GM21717 (cell line): ENCODE data around the gene BTNL8.
"Not testable (repeated sequence)": the region's sequence is repeated elsewhere in the genome, so short reads cannot be mapped to it uniquely, and the experiment has no call there.

Source experiments
- ATAC-seq: cut with Tn5 transposase; IDR thresholded peaks from one replicate; pipeline ENCODE4 v1.9.1; 2021; ENCODE audit warnings: mild to moderate bottlenecking, moderate library complexity; ENCODE audit not compliant: unreplicated experiment

BTNL8 gene

DNA sequence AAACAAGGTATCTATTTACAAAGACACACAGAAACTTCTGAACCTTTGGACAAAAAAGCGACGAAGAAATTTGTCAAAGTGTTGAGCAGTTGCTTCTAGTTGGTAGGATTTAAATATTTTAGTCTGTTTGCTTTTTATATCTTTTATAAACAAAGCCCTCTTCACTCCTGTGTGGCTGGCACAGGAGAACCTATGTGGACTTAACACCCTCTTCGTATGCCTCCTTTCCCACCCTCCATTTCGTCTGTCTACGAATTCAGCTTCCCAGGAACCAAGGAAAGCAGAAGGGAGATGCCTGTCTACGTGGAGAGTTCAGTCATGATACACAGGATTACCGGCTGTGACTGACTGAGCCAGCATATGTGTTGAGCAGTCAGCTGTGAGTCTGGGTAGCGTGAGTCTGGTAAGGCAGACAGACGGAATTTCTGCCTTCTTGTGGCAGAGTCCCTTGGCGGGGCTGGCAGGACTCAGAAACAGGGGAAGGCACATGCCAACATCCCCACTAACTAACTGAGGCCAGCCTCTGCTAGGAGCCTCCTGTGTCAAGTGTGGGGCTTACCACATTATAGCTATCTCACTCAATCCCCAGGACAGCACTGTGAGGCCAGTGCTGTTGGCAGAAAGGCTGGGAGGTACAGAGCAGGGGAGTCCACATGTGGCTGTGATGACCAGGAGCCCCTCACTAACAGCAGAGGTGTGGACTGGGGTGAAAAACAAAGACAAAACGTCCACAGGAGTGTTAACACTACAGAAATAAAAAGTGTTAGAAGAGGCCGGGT, 24.0 kb upstream of the BTNL8 start:
- ATAC-seq: no peak

DNA sequence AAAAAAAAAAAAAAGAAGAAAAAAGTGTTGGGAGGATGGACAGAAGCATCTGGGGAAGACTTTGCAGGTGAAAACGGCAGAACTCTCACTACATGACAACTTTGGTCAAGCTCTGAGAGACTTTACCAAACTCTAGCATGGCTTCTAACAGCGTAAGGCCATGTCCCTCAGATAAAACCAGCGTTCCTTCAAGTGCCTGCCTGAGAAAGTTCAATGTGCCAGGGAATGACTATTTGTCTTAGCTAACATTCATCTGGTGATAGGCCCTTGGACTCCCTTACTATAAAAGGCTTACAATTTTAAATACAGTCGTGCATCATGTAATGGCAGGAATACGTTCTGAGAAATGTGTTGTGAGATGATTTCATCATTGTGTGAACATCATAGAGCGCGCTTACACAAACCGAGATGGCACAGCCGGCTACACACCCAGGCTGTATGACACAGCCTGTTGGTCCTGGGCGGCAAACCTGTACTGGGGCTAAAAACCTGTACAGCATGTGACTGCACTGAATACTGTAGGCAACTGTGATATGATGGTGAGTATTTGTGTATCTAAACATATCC, 23.0 kb upstream of the BTNL8 start:
- no peak for ATAC-seq

DNA sequence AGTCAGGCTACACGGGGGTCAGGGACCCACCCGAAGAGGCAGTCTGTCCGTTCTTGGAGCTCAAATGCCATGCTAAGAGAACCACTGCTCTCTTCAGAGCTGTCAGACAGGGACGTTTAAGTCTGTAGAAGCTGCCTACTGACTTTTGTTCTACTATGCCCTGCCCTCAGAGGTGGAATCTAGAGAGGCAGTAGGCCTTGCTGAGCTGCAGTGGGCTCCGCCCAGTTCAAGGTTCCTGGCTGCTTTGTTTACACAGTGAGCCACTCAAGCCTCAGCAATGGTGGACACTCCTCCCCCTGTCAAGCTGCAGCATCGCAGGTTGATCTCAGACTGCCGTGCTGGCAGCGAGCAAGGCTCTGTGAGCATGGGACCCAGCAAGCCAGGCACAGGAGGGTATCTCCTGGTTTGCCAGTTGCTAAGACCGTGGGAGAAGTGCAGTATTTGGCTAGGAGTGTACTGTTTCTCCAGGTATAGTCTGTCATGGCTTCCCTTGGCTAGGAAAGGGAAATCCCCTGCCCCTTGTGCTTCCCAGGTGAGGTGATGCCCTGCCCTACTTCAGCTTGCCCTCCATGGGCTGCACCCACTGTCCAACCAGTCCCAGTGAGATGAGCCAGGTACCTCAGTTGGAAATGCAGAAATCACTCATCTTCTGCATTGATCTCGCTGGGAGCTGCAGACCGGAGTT, 13.0 kb upstream of the BTNL8 start:
- ATAC-seq: not testable (repeated sequence)

DNA sequence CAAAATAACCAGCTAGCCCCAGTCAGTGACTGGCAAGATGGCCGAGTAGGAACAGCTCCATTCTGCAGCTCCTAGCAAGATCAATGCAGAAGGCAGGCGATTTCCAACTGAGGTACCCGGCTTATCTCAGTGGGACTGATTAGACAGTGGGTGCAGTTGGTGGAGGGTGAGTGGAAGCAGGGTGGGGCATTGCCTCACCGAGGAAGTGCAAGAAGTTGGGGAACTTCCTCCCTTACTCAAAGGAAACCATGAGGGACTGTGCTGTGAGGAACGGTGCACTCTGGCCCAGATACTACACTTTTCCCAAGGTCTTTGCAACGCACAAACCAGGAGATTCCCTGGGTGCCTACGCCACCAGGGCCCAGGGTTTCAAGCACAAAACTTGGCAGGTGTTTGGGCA, 9.6 kb upstream of the BTNL8 start:
- no peak for ATAC-seq

DNA sequence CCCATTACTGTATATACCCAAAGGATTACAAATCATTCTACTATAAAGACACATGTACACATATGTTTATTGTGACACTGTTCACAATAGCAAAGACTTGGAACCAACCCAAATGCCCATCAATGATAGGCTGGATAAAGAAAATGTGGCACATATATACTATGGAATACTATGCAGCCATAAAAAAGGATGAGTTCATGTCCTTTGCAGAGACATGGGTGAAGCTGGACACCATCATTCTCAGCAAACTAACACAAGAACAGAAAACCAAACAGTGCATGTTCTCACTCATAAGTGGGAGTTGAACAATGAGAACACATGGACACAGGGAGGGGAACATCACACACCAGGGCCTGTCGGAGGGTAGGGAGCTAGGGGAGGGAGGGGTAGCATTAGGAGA, 3.6 kb upstream of the BTNL8 start:
- not testable (repeated sequence) for ATAC-seq

DNA sequence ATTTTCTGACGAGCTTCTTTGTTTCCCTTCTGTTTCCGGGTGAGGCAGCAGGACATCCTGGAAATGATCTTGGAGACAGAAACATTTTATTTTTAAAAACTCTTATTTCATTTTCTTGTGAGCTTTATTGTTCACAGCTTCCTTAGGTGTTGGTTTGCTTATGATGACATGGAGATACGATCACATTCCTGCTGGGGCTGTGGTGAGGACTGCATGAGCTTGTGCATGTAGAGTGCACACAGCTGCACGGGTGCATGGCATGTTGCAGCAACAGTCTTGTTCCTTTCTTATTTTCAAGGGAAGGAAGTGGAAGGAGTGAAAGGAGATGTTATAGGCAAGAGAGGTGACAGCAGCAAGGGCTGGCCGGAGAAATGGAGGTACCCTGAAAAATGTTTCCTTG, 1.2 kb downstream of the BTNL8 start:
- no peak for ATAC-seq

DNA sequence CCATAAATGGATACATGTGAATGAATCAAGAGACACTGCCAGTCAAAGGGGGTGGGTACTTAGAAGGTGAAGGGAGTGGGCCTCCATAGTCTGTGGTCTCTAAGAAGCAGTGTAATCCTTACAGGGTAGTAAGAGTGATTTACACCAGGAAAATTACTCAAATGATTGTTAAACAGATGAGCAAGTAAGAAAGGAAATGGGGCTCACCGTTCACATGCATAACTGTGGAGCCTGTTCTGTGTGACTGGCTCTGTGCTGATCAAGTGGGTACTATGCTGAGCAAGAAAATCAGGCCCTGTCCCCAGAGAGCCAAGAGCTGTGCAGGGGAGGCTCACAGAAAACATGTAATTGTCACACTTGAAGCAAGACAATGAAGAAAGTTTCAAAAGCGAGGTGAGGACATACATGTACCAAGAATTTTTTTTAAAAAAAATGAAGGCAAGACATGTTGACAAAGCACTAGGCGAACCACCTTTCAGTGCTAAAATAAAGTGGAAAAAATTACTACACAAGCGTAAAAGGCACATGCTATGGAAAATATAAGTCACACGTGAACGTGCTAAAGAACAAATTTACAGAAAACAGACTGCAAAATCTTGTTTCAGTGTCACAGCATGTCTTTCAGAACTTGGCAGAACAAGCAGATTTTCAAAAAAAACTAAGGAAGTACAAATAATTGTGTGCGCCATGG, 2.5 kb downstream of the BTNL8 start:
- ATAC-seq: no peak

DNA sequence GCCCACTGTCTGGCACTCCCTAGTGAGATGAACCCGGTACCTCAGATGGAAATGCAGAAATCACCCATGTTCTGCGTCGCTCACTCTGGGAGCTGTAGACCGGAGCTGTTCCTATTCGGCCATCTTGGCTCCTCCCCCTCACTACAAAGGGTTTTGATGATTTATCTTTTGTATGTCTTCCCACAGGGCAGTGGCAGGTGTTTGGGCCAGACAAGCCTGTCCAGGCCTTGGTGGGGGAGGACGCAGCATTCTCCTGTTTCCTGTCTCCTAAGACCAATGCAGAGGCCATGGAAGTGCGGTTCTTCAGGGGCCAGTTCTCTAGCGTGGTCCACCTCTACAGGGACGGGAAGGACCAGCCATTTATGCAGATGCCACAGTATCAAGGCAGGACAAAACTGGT, 9.4 kb downstream of the BTNL8 start:
- no peak for ATAC-seq

DNA sequence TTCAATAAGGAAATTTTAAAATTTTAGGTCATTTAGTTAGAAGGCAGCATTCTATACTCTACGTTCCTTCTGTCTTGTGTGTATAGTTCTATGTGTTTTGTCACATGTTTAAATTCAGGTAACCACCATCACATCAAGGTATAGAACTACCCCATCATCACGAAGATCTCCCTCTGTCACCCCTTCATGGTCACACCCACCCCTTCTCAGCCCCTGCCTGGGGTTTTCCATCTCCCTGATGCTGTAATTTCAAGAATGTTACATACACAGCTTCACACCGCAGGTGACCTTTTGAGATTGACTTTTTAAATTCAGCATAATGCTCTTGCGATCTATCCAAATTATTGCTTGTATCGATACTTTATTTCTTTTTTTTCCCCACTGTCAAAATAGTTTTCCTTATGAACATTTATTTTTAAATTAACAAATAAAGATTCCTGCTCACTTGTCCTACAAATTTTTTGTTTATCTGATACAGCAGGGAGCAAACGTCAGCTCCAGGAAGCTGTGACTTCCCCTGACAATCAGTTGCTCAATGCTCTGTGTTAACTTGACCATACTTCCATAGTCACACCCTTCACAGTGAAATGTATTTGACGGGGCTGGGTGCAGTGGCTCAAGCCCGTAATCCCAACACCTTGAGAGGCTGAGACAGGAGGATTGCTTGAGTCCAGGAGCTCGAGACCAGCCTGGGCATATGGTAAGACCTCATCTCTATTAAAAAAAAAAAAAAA, 10.2 kb downstream of the BTNL8 start:
- no peak for ATAC-seq

DNA sequence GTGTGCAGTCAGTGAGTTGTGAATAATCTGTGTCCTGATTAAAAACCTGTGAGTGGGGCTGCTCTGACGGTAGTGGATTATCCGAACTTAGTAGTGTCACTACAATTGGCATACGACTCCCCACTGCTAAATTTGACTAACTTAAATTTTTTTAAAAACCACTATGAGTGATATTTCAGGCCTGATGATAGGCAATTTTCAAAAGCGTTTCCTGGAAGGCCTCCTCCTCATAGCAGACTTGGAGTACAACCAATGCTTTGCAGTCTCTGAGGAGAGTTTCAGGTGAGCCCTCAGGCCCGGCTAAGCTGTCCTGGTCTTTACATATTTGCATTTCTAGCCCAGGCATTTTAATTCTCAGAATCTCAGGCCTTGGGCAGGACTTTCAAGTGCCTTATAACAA, 10.8 kb downstream of the BTNL8 start:
- no peak for ATAC-seq

DNA sequence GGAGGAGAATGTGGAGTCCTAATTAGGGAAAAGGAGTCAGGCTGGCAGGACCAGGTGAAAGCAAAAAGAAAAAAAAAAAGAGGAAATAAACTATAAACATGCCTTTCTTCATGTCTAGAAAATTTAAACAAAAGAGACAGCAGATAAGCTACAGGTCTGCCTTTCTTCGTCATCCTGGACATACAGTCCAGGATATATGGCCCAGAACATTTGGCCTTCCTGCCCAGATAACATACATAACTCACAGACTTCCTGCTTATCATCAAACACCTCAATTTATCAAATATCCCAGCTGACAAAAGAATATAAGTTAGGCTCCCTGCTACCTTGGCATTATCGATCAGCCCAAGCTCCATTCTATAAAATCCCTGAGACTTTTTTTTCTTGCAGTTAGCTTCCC, 11.2 kb downstream of the BTNL8 start:
- no peak for ATAC-seq

DNA sequence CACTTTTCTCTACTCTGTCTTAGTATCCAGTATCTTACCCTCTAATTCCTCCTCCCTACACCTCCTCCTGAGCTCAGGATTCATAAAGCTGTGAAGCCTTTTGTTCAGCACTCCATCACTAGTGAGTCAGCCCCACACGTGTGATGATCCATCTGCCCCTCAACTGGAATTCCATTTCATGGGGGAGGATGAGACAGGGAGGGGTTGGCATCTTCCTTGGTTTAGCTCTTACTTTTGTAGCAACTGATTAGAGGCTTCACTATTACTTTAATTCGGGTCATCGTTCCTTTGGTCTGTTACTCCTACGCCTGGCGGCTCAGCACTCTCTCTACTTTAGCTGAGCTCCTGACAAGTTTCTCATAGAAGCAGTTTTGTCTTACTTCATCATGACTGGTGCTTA, 11.8 kb downstream of the BTNL8 start:
- ATAC-seq: no peak

DNA sequence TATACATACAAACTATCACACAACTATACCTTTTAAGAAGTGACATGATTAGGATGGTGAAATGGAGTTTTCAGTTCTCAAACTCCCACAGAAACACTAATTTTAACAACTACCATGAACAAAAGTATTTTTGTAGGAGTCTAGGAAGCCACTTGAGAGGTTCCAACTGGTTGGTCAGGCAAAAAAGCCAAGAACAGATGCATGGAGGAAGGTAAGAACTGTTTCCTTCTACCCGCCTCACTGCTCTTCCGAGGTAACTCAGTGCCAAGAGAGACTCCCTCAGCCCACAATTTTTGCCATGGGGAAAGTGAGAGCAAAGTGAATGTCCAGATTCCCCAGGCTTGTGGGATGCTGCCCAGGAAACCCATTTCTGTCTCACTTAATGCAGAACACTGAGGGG, 15.7 kb downstream of the BTNL8 start:
- ATAC-seq: no peak

DNA sequence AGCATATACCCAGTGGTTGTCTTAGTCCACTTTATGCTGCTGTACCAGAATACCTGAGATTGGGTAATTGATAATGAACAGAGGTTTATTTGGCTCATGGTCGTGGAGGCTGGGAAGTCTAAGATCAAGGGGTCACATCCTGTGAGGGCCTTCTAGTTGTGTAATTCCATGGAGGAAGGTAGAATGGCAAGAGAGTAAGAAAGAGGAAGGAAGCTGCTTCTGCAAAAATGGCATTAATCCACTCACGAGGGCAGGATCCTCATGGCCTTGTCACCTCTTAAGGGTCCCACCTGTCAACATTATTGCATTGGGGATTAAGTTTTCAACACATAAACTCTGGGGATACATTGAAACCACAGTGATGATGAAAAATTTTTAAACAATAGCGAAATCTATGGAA, 17.0 kb downstream of the BTNL8 start:
- ATAC-seq: no peak

DNA sequence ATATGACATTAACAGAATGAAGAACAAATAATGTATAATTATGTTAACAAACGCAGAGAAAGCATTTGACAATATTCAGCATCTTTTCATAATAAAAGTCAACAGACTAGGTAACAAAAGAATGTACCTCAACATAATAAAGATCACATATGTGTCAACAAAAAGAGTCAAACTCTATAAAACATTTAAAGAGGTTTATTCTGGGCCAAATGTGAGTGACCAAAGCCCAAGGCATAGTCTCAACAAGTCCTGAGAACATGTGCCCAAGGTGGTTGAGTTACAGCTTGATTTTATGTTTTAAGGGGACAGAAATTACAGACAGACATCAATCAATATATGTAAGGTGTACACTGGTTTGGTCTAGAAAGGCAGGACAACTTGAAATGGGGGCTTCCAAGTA, 19.4 kb downstream of the BTNL8 start:
- ATAC-seq: no peak

DNA sequence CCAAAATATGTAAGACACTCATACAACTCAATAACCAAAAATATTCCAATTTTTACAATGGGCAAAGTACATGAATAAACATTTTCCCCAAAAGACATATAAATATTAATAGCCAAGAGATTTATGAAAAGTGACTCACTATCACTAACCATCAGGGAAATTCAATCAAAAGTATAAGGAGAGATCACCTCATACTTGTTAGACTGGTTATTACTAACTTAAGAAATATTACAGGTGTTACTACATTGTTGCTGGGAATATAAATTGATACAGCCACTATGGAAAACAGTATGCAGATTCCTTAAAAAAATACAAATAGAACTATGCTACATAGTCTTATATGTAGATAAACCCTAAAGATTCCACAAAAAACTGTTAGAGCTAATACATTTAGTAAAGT, 21.8 kb downstream of the BTNL8 start:
- ATAC-seq: no peak

DNA sequence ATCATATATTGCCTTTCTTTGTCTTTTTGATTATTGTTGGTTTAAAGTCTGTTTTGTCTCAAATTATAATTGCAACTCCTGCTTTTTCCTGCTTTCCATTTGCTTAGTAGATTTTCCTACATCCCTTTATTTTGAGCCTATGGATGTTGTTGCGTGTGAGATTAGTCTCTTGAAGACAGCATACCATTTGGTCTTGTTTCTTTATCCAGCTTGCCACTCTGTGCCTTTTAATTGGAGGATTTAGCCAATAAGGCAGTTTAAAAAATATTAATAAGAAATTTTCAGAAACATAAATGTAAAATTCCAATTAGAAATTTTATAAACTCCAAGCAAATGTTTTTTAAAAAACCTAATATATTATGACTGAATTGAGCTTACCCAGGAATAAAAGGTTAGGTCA, 24.0 kb downstream of the BTNL8 start:
- no peak for ATAC-seq

DNA sequence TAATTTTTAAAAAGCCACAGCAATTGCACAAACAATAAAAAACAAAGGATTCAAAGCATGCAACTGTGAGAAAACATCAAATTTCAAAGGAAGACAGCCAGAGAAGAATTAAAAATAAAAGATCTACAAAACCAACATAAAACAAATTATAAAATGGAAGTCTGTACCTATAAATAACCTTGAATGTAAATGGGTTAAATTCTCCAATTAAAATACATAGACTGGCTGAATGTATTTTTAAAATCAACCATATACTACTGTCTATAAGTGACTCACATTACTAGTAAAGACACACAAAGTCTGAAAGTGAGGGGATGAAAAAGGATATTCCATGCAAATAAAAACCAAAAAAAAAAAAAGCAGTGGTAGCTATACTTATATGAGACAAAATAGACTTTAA, 33.7 kb downstream of the BTNL8 start:
- ATAC-seq: no peak

DNA sequence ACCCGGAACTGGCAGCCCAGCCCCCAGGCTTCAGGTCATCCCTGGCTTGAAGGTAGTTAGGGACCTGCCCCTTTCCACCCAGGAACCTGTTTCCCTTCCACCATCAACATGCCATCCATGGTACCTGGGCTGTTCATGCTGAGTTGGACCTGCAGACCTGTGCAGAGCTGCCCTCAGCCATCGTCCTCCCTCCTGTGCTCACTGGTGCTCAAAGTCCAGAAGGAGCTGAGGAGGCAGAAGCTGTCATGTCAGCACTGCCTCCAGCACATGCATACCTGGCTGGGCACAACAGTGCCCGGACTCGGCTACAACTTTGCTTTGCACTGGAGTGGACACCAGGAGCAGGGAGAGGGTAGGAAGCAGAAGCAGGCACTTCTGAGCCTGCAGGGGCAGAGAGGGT, 36.2 kb downstream of the BTNL8 start:
- ATAC-seq: no peak

DNA sequence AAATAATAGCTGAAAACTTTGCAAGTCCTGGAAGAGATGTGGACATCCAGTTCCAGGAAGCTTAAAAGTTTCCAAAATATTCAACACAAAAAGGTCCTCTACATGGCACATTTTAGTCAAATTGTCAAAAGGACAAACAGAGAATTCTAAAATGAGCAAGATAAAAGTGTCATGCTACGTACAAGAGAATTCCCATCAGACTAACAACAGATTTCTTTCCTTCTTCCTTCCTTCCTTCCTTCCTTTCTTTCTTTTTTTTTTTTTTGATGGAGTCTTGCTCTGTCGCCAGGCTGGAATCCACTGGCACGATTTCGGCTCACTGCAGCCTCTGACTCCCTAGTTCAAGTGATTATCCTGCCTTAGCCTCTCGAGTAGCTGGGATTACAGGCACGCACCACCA, 39.3 kb downstream of the BTNL8 start:
- no peak for ATAC-seq

DNA sequence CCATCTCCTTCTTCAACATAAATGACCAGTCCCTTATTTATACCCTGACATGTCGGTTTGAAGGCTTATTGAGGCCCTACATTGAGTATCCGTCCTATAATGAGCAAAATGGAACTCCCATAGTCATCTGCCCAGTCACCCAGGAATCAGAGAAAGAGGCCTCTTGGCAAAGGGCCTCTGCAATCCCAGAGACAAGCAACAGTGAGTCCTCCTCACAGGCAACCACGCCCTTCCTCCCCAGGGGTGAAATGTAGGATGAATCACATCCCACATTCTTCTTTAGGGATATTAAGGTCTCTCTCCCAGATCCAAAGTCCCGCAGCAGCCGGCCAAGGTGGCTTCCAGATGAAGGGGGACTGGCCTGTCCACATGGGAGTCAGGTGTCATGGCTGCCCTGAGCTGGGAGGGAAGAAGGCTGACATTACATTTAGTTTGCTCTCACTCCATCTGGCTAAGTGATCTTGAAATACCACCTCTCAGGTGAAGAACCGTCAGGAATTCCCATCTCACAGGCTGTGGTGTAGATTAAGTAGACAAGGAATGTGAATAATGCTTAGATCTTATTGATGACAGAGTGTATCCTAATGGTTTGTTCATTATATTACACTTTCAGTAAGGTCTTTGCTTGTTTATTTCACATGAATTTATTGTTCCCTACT, 51.5 kb downstream of the BTNL8 start:
- ATAC-seq: no peak
